Measurements from ENCODE around the gene APBB1IP.
A peak's percentile ranks its signal among the peaks of the same experiment; 100 is the strongest.
"Not testable (repeated sequence)": the region's sequence is repeated elsewhere in the genome, so short reads cannot be mapped to it uniquely, and the experiment has no call there.

Gene APBB1IP

GRCh38 chr10:26566525-26567350 lies 128.6 kb downstream of the APBB1IP start:
- DNase-seq = peak in 2 of 3 experiments; percentile 22 to 54

GRCh38 chr10:26567351-26567721 lies 129.2 kb downstream of the APBB1IP start:
- peak in 2 of 3 experiments; percentile 22 to 54 for DNase-seq

- DNase-seq = no peak
Observed at GRCh38 chr10:26571655-26572054, 133.5 kb downstream of the APBB1IP start.

- no peak for DNase-seq
Observed at GRCh38 chr10:26573674-26574073, 135.5 kb downstream of the APBB1IP start.

- DNase-seq = no peak
Observed at GRCh38 chr10:26574783-26575182, 136.6 kb downstream of the APBB1IP start.

GRCh38 chr10:26578371-26578770 lies 140.2 kb downstream of the APBB1IP start:
- not testable (repeated sequence) for DNase-seq

- peak in 1 of 3 experiments; percentile 2 for DNase-seq
Observed at GRCh38 chr10:26579256-26580063, 141.3 kb downstream of the APBB1IP start.

GRCh38 chr10:26586211-26586610 lies 148.1 kb downstream of the APBB1IP start:
- no peak for DNase-seq

GRCh38 chr10:26588611-26589010 lies 150.5 kb downstream of the APBB1IP start:
- no peak for DNase-seq

GRCh38 chr10:26589813-26590212 lies 151.7 kb downstream of the APBB1IP start:
- not testable (repeated sequence) for DNase-seq

GRCh38 chr10:26593896-26594295 lies 155.8 kb downstream of the APBB1IP start:
- no peak for DNase-seq

- not testable (repeated sequence) for DNase-seq
Observed at GRCh38 chr10:26603283-26603682, 165.1 kb downstream of the APBB1IP start.

- not testable (repeated sequence) for DNase-seq
Observed at GRCh38 chr10:26604320-26605093, 166.4 kb downstream of the APBB1IP start.

GRCh38 chr10:26606389-26606877 lies 168.3 kb downstream of the APBB1IP start:
- peak in 1 of 3 experiments; percentile 16 for DNase-seq

GRCh38 chr10:26612151-26612915 lies 174.2 kb downstream of the APBB1IP start:
- no peak for DNase-seq
